GM12878 (cell line): ENCODE data around the gene GPC5. TPM values are rescaled to one million over a fixed set of nuclear protein-coding genes. Genes with fewer than 3 reads are reported as not detected.

Source experiments
- ATAC-seq: fragments of 200-7000 bp; cut with Tn5 transposase; 3 replicates; pipeline ENCODE4 v1.9.1; 2020; ENCODE audit warnings: mild to moderate bottlenecking, moderate library complexity
- BruUV-seq: library from RNA; stranded (reverse); fragments of 400-500 nt; replicated peaks from 2 replicates; lab custom pipeline; 2021; lab: Mats Ljungman, UMichigan
- CTCF ChIA-PET: fragments of 300-600 bp; sonication (Branson Sonifier 250); formaldehyde crosslinking; extraction: SDS; loops from one replicate; lab custom pipeline; 2021; ENCODE audit warnings: inconsistent platforms; lab: Yijun Ruan, JAX
- POLR2A ChIA-PET: fragments of 350-600 bp; formaldehyde crosslinking; extraction: SDS; loops from one replicate; lab custom pipeline; 2021; ENCODE audit warnings: inconsistent platforms; lab: Charles Lee
- RAD21 ChIA-PET: fragments of 300-600 bp; sonication (Branson Sonifier 250); formaldehyde crosslinking; loops from one replicate; lab custom pipeline; 2023; ENCODE audit warnings: antibody characterized with exemption; ENCODE audit not compliant: unreplicated experiment; lab: Charles Lee
- SMC1A ChIA-PET: fragments of 300-600 bp; sonication (Branson Sonifier 250); formaldehyde crosslinking; loops from one replicate; lab custom pipeline; 2023; ENCODE audit not compliant: unreplicated experiment, uncharacterized antibody; lab: Charles Lee
- DNase-seq: peaks from one replicate; pipeline ENCODE4 v3.0.0-alpha.2; 2011; ENCODE audit warnings: low read depth, low spot score
- FAIRE-seq: peaks from 3 replicates; lab custom pipeline; 2011; peaks lifted over from hg19 to GRCh38; lab: Jason Lieb, UNC
- H2AFZ ChIP-seq: 2 replicates; pipeline ENCODE4 v1.6.0; 2011; ENCODE audit warnings: low read depth, low read length, control low read depth; ENCODE audit not compliant: control insufficient read depth
- H3K27ac ChIP-seq: 2 replicates; pipeline ENCODE4 v1.5.1; 2011; ENCODE audit warnings: control low read depth; ENCODE audit not compliant: control insufficient read depth, insufficient read depth
- H3K27me3 ChIP-seq, 2 experiments: replicated peaks in 1 of 2; 2 replicates each; pipeline versions ENCODE4 v1.6.0 to v1.6.1; 2011; ENCODE audit warnings: low read length in 1 of 2; ENCODE audit not compliant: control insufficient read depth in 2 of 2, insufficient read depth in 2 of 2
- H3K36me3 ChIP-seq, 2 experiments: 2 replicates each; pipeline ENCODE4 v1.5.1; 2011; ENCODE audit warnings: low read length in 1 of 2; ENCODE audit not compliant: control insufficient read depth in 2 of 2, insufficient read depth in 2 of 2
- H3K4me1 ChIP-seq: 2 replicates; pipeline ENCODE4 v1.6.1; 2011; ENCODE audit warnings: mild to moderate bottlenecking, low read length, moderate library complexity, mixed read lengths; ENCODE audit not compliant: control insufficient read depth, insufficient read depth
- H3K4me2 ChIP-seq: 2 replicates; pipeline ENCODE4 v1.6.0; 2011; ENCODE audit warnings: control low read depth; ENCODE audit not compliant: control insufficient read depth, insufficient read depth
- H3K4me3 ChIP-seq: fragments of 200-600 bp; sonication (generic); 2 replicates; pipeline ENCODE4 v1.5.1; 2016
- H3K79me2 ChIP-seq: 2 replicates; pipeline ENCODE4 v1.6.0; 2011; ENCODE audit warnings: low read length; ENCODE audit not compliant: control insufficient read depth, insufficient read depth
- H3K9ac ChIP-seq: 2 replicates; pipeline ENCODE4 v1.8.0; 2011; ENCODE audit warnings: low read length, control low read depth, mixed read lengths; ENCODE audit not compliant: control insufficient read depth, insufficient read depth
- H3K9me3 ChIP-seq: replicated peaks from 3 replicates; pipeline ENCODE4 v1.5.1; 2011; ENCODE audit warnings: mild to moderate bottlenecking, low read length; ENCODE audit not compliant: control insufficient read depth, insufficient read depth
- H4K20me1 ChIP-seq: 2 replicates; pipeline ENCODE4 v1.6.0; 2011; ENCODE audit not compliant: control insufficient read depth, insufficient read depth
- MXI1 ChIP-seq: fragments of 150-350 bp; IDR thresholded peaks from 2 replicates; pipeline ENCODE4 v1.6.1; 2011; ENCODE audit warnings: low read depth, mild to moderate bottlenecking, inconsistent platforms, low read length, improper control_type of control experiment
- RCOR1 ChIP-seq: conservative IDR thresholded peaks from 2 replicates; pipeline ENCODE4 v1.6.1; 2012; ENCODE audit warnings: low read depth, low read length, improper control_type of control experiment
- SMARCA5 ChIP-seq: fragments of 450-650 bp; IDR thresholded peaks from 2 replicates; pipeline ENCODE4 v1.6.1; 2017; ENCODE audit warnings: mild to moderate bottlenecking
- SREBF1 ChIP-seq: IDR thresholded peaks from 2 replicates; pipeline ENCODE4 v1.6.1; 2012; ENCODE audit warnings: mild to moderate bottlenecking, low read length
- WGBS: methylation state at CpG from one replicate; pipeline ENCODE4 v1.1.6; 2016; ENCODE audit warnings: low lambda C conversion rate; ENCODE audit not compliant: insufficient replicate concordance, insufficient coverage; ENCODE audit errors: missing lambda C conversion rate; 5-methylcytosine and 5-hydroxymethylcytosine counted together
- in situ Hi-C: fragments of 300-500 bp; cut with MboI; formaldehyde crosslinking; loops from 9 replicates; pipeline ENCODE4 v1.14.3; 2018; ENCODE audit warnings: mixed read lengths
- intact Hi-C: fragments of 100-400 bp; cut with micrococcal nuclease; formaldehyde crosslinking; loops from one replicate; pipeline ENCODE4 v1.14.2; 2022; ENCODE audit not compliant: unreplicated experiment
- polyA plus RNA-seq, 11 experiments: library from polyadenylated mRNA; depleted of rRNA in 4 of 11; unstranded in 6 of 11; stranded (reverse) in 5 of 11; fragments of >200 nt; fragmentation: Nextera tagmentation in 4 of 11; fragmentation: Illumina TruSeq in 1 of 11; extraction: Ambion mirVana in 4 of 11; extraction: Trizol in 1 of 11; gene quantifications; 1 replicate in 1 of 11; 2 replicates in 10 of 11; pipeline versions ENCODE4 v1.2.1 to v1.2.3, GENCODE V29; 2011 to 2016; ENCODE audit warnings: inconsistent platforms in 2 of 11, missing spikeins in 2 of 11, low read depth in 1 of 11
- total RNA-seq, 4 experiments: library from RNA; depleted of rRNA in 3 of 4; stranded (reverse); fragments of >200 nt in 3 of 4; fragmentation: Illumina TruSeq in 1 of 4; extraction: Trizol in 1 of 4; gene quantifications; 2 replicates each; pipeline versions ENCODE4 v1.2.1 to v1.2.3, GENCODE V29; 2013 to 2021
- TF ChIP-seq, protein P1 (sequence below): fragments of 450-650 bp; IDR thresholded peaks from 2 replicates; pipeline ENCODE4 v1.6.1; 2017; ENCODE audit warnings: low read depth, mild to moderate bottlenecking, moderate library complexity

GPC5 gene
- total and polyA plus RNA-seq, 10 of the 15 experiments (the other 5 are each of a cell fraction or from before 2014, with no cell fraction given): 0.05 to 0.87 (median 0.44) TPM; not detected in 1

GRCh38 chr13:91601273-91601672 is 202.9 kb downstream of the GPC5 start:
- ChIA-PET SMC1A (interaction anchor here (1.6 kb wide), 1 partner anchor 18 kb away, joined by 5 read pairs; no protein-coding TSS in a partner anchor), CTCF (no interaction called here), RAD21 (no interaction called here), POLR2A (no interaction called here)
- H3K9me3 ChIP-seq: no peaks in the 10 kb centered on the region
- intact Hi-C loops (no loop called here), in situ Hi-C loops (no loop called here)
- no peaks in the 10 kb centered on the region for H3K27me3 ChIP-seq
- H4K20me1 ChIP-seq: no peaks in the 10 kb centered on the region
- no peak overlapping the region for H3K9ac ChIP-seq
- WGBS: 51% methylated on average over 9 of the region's 9 CpGs
- FAIRE-seq (no peak), ATAC-seq (no peak), DNase-seq (no peak)
- H2AFZ ChIP-seq: no peak overlapping the region
- TF ChIP-seq SREBF1: no peak
- TF ChIP-seq, protein P1, sequence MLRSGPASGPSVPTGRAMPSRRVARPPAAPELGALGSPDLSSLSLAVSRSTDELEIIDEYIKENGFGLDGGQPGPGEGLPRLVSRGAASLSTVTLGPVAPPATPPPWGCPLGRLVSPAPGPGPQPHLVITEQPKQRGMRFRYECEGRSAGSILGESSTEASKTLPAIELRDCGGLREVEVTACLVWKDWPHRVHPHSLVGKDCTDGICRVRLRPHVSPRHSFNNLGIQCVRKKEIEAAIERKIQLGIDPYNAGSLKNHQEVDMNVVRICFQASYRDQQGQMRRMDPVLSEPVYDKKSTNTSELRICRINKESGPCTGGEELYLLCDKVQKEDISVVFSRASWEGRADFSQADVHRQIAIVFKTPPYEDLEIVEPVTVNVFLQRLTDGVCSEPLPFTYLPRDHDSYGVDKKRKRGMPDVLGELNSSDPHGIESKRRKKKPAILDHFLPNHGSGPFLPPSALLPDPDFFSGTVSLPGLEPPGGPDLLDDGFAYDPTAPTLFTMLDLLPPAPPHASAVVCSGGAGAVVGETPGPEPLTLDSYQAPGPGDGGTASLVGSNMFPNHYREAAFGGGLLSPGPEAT: no peak
- H3K4me2 ChIP-seq: no peak overlapping the region
- no peak overlapping the region for H3K27ac ChIP-seq
- H3K4me1 ChIP-seq: no peaks in the 10 kb centered on the region
- H3K36me3 ChIP-seq: no peaks in the 10 kb centered on the region
- no TSS peak for BruUV-seq
- no peaks in the 10 kb centered on the region for H3K79me2 ChIP-seq
- no peak overlapping the region for H3K4me3 ChIP-seq

- intact Hi-C loops (no loop called here), in situ Hi-C loops (no loop called here)
- Histone ChIP-seq H3K9ac (no peak overlapping the region), H3K27ac (no peak overlapping the region), H3K4me1 (no peaks in the 10 kb centered on the region), H2AFZ (no peak overlapping the region), H4K20me1 (no peaks in the 10 kb centered on the region), H3K79me2 (no peaks in the 10 kb centered on the region), H3K4me3 (no peak overlapping the region), H3K36me3 (no peaks in the 10 kb centered on the region), H3K4me2 (no peak overlapping the region), H3K9me3 (no peaks in the 10 kb centered on the region), H3K27me3 (no peaks in the 10 kb centered on the region)
- ATAC-seq: no peak
- DNase-seq: no peak
- ChIA-PET POLR2A (interaction anchor here (0.6 kb wide), 1 partner anchor 616 kb away, joined by 4 read pairs; no protein-coding TSS in a partner anchor), SMC1A (interaction anchor here (1.6 kb wide), 1 partner anchor 17 kb away, joined by 5 read pairs; no protein-coding TSS in a partner anchor), RAD21 (no interaction called here), CTCF (no interaction called here)
- WGBS: 58% methylated on average over 3 of the region's 3 CpGs
- no peak for TF ChIP-seq MXI1
- no peak for TF ChIP-seq SMARCA5
- TF ChIP-seq RCOR1: no peak
- no peak for FAIRE-seq
- no TSS peak for BruUV-seq
Observed at GRCh38 chr13:91601807-91602206, 203.4 kb downstream of the GPC5 start.
